Measurements from ENCODE around the gene NUDT14.

- TF ChIP-seq CTCF (conservative IDR thresholded peaks at IDR 0.05; ENCODE audit: low read depth, low read length) = no peak
- TF ChIP-seq EZH2phosphoT487 (IDR thresholded peaks at IDR 0.05; ENCODE audit: borderline replicate concordance, low read length) = no peak
- TF ChIP-seq EZH2 (IDR thresholded peaks at IDR 0.05; ENCODE audit: low read length, unreplicated experiment) = no peak
These were observed 32.2 kb upstream of the NUDT14 start for GRCh38 chr14:105213361-105213760.

Measured in PC-3 (cell line).